Right cardiac atrium (tissue), 5 donors: Measurements from ENCODE around the gene ZNF266. TPM values are rescaled to one million over a fixed set of nuclear protein-coding genes. Genes with fewer than 3 reads are reported as not detected.

Experiments
- ATAC-seq, 2 donors: fragments of 200-7000 bp; cut with Tn5 transposase; one replicate each; pipeline versions ENCODE4 v1.8.0 to v1.9.1; 2020; ENCODE audit warnings: moderate library complexity in 2 of 2, mild to moderate bottlenecking in 1 of 2
- DNase-seq, 3 donors: peaks; one replicate each; pipeline ENCODE4 v3.0.0-alpha.2; 2020
- H3K27ac ChIP-seq: one replicate; pipeline ENCODE4 v1.5.1; 2013; ENCODE audit warnings: mild to moderate bottlenecking, low read length, control low read depth, moderate library complexity
- H3K27me3 ChIP-seq: one replicate; pipeline ENCODE4 v1.6.1; 2013; ENCODE audit not compliant: control insufficient read depth, insufficient read depth
- H3K4me1 ChIP-seq: one replicate; pipeline ENCODE4 v1.6.1; 2013; ENCODE audit warnings: low read length; ENCODE audit not compliant: control insufficient read depth, insufficient read depth
- H3K4me3 ChIP-seq: one replicate; pipeline ENCODE4 v1.5.1; 2013; ENCODE audit warnings: low read length, control low read depth
- H3K9me3 ChIP-seq: one replicate; pipeline ENCODE4 v1.6.1; 2013; ENCODE audit warnings: low read length; ENCODE audit not compliant: control insufficient read depth
- WGBS: extraction: QIAGEN DNeasy Blood & Tissue Kit; methylation state at CpG from one replicate; pipeline ENCODE4 v1.1.7; 2013; 5-methylcytosine and 5-hydroxymethylcytosine counted together
- intact Hi-C, 4 donors: fragments of 100-400 bp; cut with DNase I; formaldehyde crosslinking; loops; one replicate each; pipeline versions ENCODE4 v1.11.0 to v1.14.0; 2022 to 2023
- polyA plus RNA-seq: library from polyadenylated mRNA; stranded (reverse); fragments of 200-250 nt; gene quantifications from one replicate; pipeline ENCODE4 v1.2.3, GENCODE V29; 2013
- total RNA-seq, 4 donors: library from RNA; stranded (reverse); fragmentation: NEBNext Ultra II Directional; extraction: Animal tissue kit (Norgen Biotek cat#: 25700); gene quantifications; one replicate each; pipeline ENCODE4 v1.2.1, GENCODE V29; 2021
- donor health status: healthy with polysubstance abuse.
- donor health status: DM: no; HTN: yes; CAD: no.
- donor health status: DM: no; HTN: no; CAD: no.
- donor health status: DM: no; HTN: yes; CAD: no; lungs with severe emphysema.
- donor health status: DM: yes; HTN: yes; CAD: no.

ZNF266 gene
- total and polyA plus RNA-seq, 5 donors: 9.4 to 12.9 (median 11.0) TPM

- no peaks in the 10 kb centered on the region for H3K4me1 ChIP-seq
- intact Hi-C loops: loop anchor here in 1 of 4 donors (5.0 kb wide), 1 partner anchor 223 kb away; no protein-coding TSS in a partner anchor
- WGBS: 96% methylated on average over 1 of the region's 1 CpG
- ATAC-seq: no peak
- DNase-seq: no peak
- no peaks in the 10 kb centered on the region for H3K27me3 ChIP-seq
- H3K9me3 ChIP-seq: peaks cover under 1% of the 10 kb centered on the region
- no peak overlapping the region for H3K4me3 ChIP-seq
- no peak overlapping the region for H3K27ac ChIP-seq
These were observed 4.9 kb downstream of the ZNF266 start for GRCh38 chr19:9430444-9430843.

- H3K9me3 ChIP-seq: peaks cover 6% of the 10 kb centered on the region
- H3K4me3 ChIP-seq: no peak overlapping the region
- ATAC-seq: no peak
- H3K27ac ChIP-seq: no peak overlapping the region
- H3K4me1 ChIP-seq: no peaks in the 10 kb centered on the region
- no peaks in the 10 kb centered on the region for H3K27me3 ChIP-seq
- WGBS: 79% methylated on average over 6 of the region's 6 CpGs
- DNase-seq: no peak
- intact Hi-C loops: no loop called here
These were observed 7.4 kb downstream of the ZNF266 start for GRCh38 chr19:9427941-9428340.

GRCh38 chr19:9413240-9413954 is 22.0 kb downstream of the ZNF266 start:
- WGBS: 98% methylated on average over 14 of the region's 14 CpGs
- Histone ChIP-seq H3K4me1 (no peaks in the 10 kb centered on the region), H3K4me3 (no peak overlapping the region), H3K9me3 (peaks cover 23% of the 10 kb centered on the region), H3K27me3 (no peaks in the 10 kb centered on the region), H3K27ac (no peak overlapping the region)
- intact Hi-C loops: no loop called here
- ATAC-seq (no peak), DNase-seq (no peak)

- DNase-seq (no peak), ATAC-seq (no peak)
- intact Hi-C loops: no loop called here
- Histone ChIP-seq H3K27ac (no peak overlapping the region), H3K9me3 (peaks cover 3% of the 10 kb centered on the region), H3K4me1 (no peaks in the 10 kb centered on the region), H3K27me3 (no peaks in the 10 kb centered on the region), H3K4me3 (peak overlapping the region; percentile 90)
- 84% methylated on average over 5 of the region's 5 CpGs for WGBS
These were observed 27.5 kb downstream of the ZNF266 start for GRCh38 chr19:9407827-9408226.

- intact Hi-C loops: no loop called here
These were observed 28.5 kb downstream of the ZNF266 start for GRCh38 chr19:9406798-9407352.

GRCh38 chr19:9381361-9381785 is 54.0 kb downstream of the ZNF266 start:
- peaks cover 46% of the 10 kb centered on the region for H3K9me3 ChIP-seq
- H3K27ac ChIP-seq: no peak overlapping the region
- H3K4me3 ChIP-seq: peak overlapping the region; percentile 15
- ATAC-seq (no peak), DNase-seq (no peak)
- H3K4me1 ChIP-seq: no peaks in the 10 kb centered on the region
- intact Hi-C loops: no loop called here
- WGBS: 84% methylated on average over 4 of the region's 4 CpGs
- no peaks in the 10 kb centered on the region for H3K27me3 ChIP-seq

More at GRCh38 chr19:9406798-9407352, 28.5 kb downstream of the ZNF266 start:
- no peaks in the 10 kb centered on the region for H3K4me1 ChIP-seq
- no peaks in the 10 kb centered on the region for H3K27me3 ChIP-seq
- 2% methylated on average over 39 of the region's 39 CpGs for WGBS
- H3K9me3 ChIP-seq: peaks cover 3% of the 10 kb centered on the region
- peak overlapping the region; percentile 90 for H3K4me3 ChIP-seq
- ATAC-seq (peak; percentile 95 to 97), DNase-seq (peak; percentile 80 to 90 (median 90))
- H3K27ac ChIP-seq: peak overlapping the region; percentile 6

GRCh38 chr19:9370738-9371619 is 64.4 kb downstream of the ZNF266 start:
- Histone ChIP-seq H3K27me3 (no peaks in the 10 kb centered on the region), H3K27ac (no peak overlapping the region), H3K4me3 (no peak overlapping the region), H3K4me1 (no peaks in the 10 kb centered on the region), H3K9me3 (peaks cover 6% of the 10 kb centered on the region)
- ATAC-seq (no peak), DNase-seq (no peak)
- 92% methylated on average over 6 of the region's 6 CpGs for WGBS
- intact Hi-C loops: no loop called here

- WGBS: 1% methylated on average over 28 of the region's 28 CpGs
- H3K9me3 ChIP-seq: peaks cover 5% of the 10 kb centered on the region
- ATAC-seq (peak in 1 of 2 donors; percentile 19), DNase-seq (no peak)
- H3K27me3 ChIP-seq: no peaks in the 10 kb centered on the region
- intact Hi-C loops: no loop called here
- H3K4me3 ChIP-seq: no peak within 1 kb of the TSS
- H3K4me1 ChIP-seq: no peaks in the 10 kb centered on the region
- H3K27ac ChIP-seq: no peak within 1 kb of the TSS
These were observed 72.5 kb downstream of the ZNF266 start, which contains the start of gene ZNF177 for GRCh38 chr19:9362905-9363304. Gene ZNF177 (plus strand): TSS chr19:9363013. CDS start chr19:9378312, 15,299 bp downstream.

Other genes with a start within 250 kb of the ZNF266 start
- not detected for gene OR7D4, start 216.0 kb downstream of the ZNF266 start, total RNA-seq
- not detected for gene OR7D4, start 216.0 kb downstream of the ZNF266 start, polyA plus RNA-seq
- gene OR7E24, start 184.6 kb downstream of the ZNF266 start, total RNA-seq: not detected
- not detected for gene OR7E24, start 184.6 kb downstream of the ZNF266 start, polyA plus RNA-seq
- 1 to 10 TPM; 2.9 to 5.8 (median 5.3) TPM for gene ZNF699, start 125.7 kb downstream of the ZNF266 start, total RNA-seq
- gene ZNF699, start 125.7 kb downstream of the ZNF266 start, polyA plus RNA-seq: 1.2 TPM
- gene ZNF559, start 111.4 kb downstream of the ZNF266 start, total RNA-seq: 10 to 100 TPM; 13.9 to 21.7 (median 19.9) TPM
- gene ZNF559, start 111.4 kb downstream of the ZNF266 start, polyA plus RNA-seq: 19.4 TPM
- 1 to 10 TPM; 2.3 to 4.0 (median 3.4) TPM for gene ZNF177, start 72.6 kb downstream of the ZNF266 start, total RNA-seq
- gene ZNF177, start 72.6 kb downstream of the ZNF266 start, polyA plus RNA-seq: 2.2 TPM
- not detected for gene ZNF560, start 63.0 kb upstream of the ZNF266 start, total RNA-seq
- not detected for gene ZNF560, start 63.0 kb upstream of the ZNF266 start, polyA plus RNA-seq
- gene ZNF426, start 103.1 kb upstream of the ZNF266 start, total RNA-seq: 10 to 100 TPM; 15.8 to 19.6 (median 16.8) TPM
- 4.2 TPM for gene ZNF426, start 103.1 kb upstream of the ZNF266 start, polyA plus RNA-seq
- gene ZNF121, start 148.9 kb upstream of the ZNF266 start, total RNA-seq: 10 to 100 TPM; 15.1 to 26.1 (median 17.0) TPM
- 5.7 TPM for gene ZNF121, start 148.9 kb upstream of the ZNF266 start, polyA plus RNA-seq
- gene ZNF561, start 185.7 kb upstream of the ZNF266 start, total RNA-seq: 10 to 100 TPM; 20.3 to 24.5 (median 22.7) TPM
- 10.1 TPM for gene ZNF561, start 185.7 kb upstream of the ZNF266 start, polyA plus RNA-seq
- 10 to 100 TPM; 23.9 to 29.5 (median 25.9) TPM for gene ZNF562, start 239.5 kb upstream of the ZNF266 start, total RNA-seq
- gene ZNF562, start 239.5 kb upstream of the ZNF266 start, polyA plus RNA-seq: 7.5 TPM